ENCODE data around the gene PIGS. TPM values are rescaled to one million over a fixed set of nuclear protein-coding genes. Genes with fewer than 3 reads are reported as not detected.

The PIGS gene
- total and polyA plus RNA-seq, 7 donors: 17.2 to 66.3 (median 33.7) TPM

DNA sequence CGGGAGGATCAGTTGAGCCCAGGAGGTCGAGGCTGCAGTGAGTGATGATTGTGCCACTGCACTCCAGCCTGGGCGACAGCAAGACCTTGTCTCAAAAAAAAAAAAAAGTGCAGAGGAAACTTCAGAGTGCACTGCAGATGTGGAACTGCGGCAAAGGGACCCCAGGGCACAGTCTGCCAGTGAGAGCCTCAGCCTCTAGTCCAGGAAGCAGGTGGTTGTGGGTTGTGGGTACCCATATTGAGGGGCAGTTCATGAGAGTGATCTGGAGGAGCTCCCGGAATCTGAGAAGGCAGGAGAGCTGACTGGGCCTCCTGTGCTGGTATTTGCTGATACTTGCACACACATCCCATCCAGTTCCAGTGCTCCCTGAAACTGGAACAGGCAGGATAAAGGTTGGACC lies 52.1 kb downstream of the PIGS start:
- intact Hi-C loops (cut with DNase I): no loop called here
- no peaks in the 10 kb centered on the region for H3K9me3 ChIP-seq
- H3K27ac ChIP-seq: no peak overlapping the region
- H3K36me3 ChIP-seq: no peaks in the 10 kb centered on the region
- no peaks in the 10 kb centered on the region for H3K4me1 ChIP-seq
- no peak overlapping the region for H3K4me3 ChIP-seq
- WGBS, 2 donors: 47 to 78% methylated on average over 5 of the region's 5 CpGs
- no peak for DNase-seq
- peaks cover 0 to 1% (median under 1%) of the 10 kb centered on the region in 3 donors for H3K27me3 ChIP-seq
- no peak for TF ChIP-seq EP300 (IDR thresholded peaks at IDR 0.05)
- TF ChIP-seq CTCF (IDR thresholded peaks at IDR 0.05): no peak
- TF ChIP-seq POLR2AphosphoS5 (IDR thresholded peaks at IDR 0.05): no peak
- TF ChIP-seq POLR2A (IDR thresholded peaks at IDR 0.05): no peak

- WGBS, 2 donors: 86% methylated on average over 7 of the region's 7 CpGs
- no peaks in the 10 kb centered on the region for H3K9me3 ChIP-seq
- H3K4me1 ChIP-seq: no peaks in the 10 kb centered on the region
- no peak for DNase-seq
- intact Hi-C loops (cut with DNase I): no loop called here
- H3K27ac ChIP-seq: no peak overlapping the region
- H3K36me3 ChIP-seq: no peaks in the 10 kb centered on the region
- H3K4me3 ChIP-seq: no peak overlapping the region
- H3K27me3 ChIP-seq: peaks cover 3 to 6% (median 5%) of the 10 kb centered on the region in 3 donors
- TF ChIP-seq POLR2A (IDR thresholded peaks at IDR 0.05) (no peak), CTCF (IDR thresholded peaks at IDR 0.05) (no peak), EP300 (IDR thresholded peaks at IDR 0.05) (no peak), POLR2AphosphoS5 (IDR thresholded peaks at IDR 0.05) (no peak)
Measured at GRCh38 chr17:28518578-28518977, 52.7 kb downstream of the PIGS start.

GRCh38 chr17:28518132-28518531 lies 53.2 kb downstream of the PIGS start:
- Histone ChIP-seq H3K4me1 (no peaks in the 10 kb centered on the region), H3K4me3 (no peak overlapping the region), H3K36me3 (no peaks in the 10 kb centered on the region), H3K27ac (no peak overlapping the region), H3K27me3 (peaks cover 5 to 9% (median 7%) of the 10 kb centered on the region in 3 donors), H3K9me3 (no peaks in the 10 kb centered on the region)
- intact Hi-C loops (cut with DNase I): no loop called here
- TF ChIP-seq POLR2A (IDR thresholded peaks at IDR 0.05) (no peak), EP300 (IDR thresholded peaks at IDR 0.05) (no peak), POLR2AphosphoS5 (IDR thresholded peaks at IDR 0.05) (no peak), CTCF (IDR thresholded peaks at IDR 0.05) (no peak)
- no peak for DNase-seq
- WGBS, 2 donors: 65 to 69% methylated on average over 6 of the region's 6 CpGs

GRCh38 chr17:28515518-28515917 lies 55.8 kb downstream of the PIGS start:
- intact Hi-C loops (cut with DNase I): no loop called here

More at GRCh38 chr17:28515518-28515917, 55.8 kb downstream of the PIGS start:
- no peaks in the 10 kb centered on the region for H3K36me3 ChIP-seq
- no peak for TF ChIP-seq EP300 (IDR thresholded peaks at IDR 0.05)
- TF ChIP-seq POLR2AphosphoS5 (IDR thresholded peaks at IDR 0.05): no peak
- TF ChIP-seq POLR2A (IDR thresholded peaks at IDR 0.05): no peak
- TF ChIP-seq CTCF (IDR thresholded peaks at IDR 0.05): no peak
- peaks cover 5 to 33% (median 22%) of the 10 kb centered on the region in 3 donors for H3K27me3 ChIP-seq
- H3K4me1 ChIP-seq: no peaks in the 10 kb centered on the region
- no peak overlapping the region for H3K4me3 ChIP-seq
- DNase-seq: no peak
- no peak overlapping the region for H3K27ac ChIP-seq
- WGBS, 2 donors: 94 to 97% methylated on average over 1 of the region's 1 CpG
- no peaks in the 10 kb centered on the region for H3K9me3 ChIP-seq

Measured in sigmoid colon (tissue), 7 donors.